Endothelial cell of umbilical vein (primary cell): ENCODE results near the gene MBD2. TPM values are rescaled to one million over a fixed set of nuclear protein-coding genes. Genes with fewer than 3 reads are reported as not detected.

Experiments
- BruUV-seq: library from RNA; stranded (reverse); fragments of 400-500 nt; replicated peaks from 2 replicates; lab custom pipeline; 2021; lab: Mats Ljungman, UMichigan
- CTCF ChIA-PET: fragments of 300-600, 350-600 bp; sonication (Branson Sonifier 250); formaldehyde crosslinking; loops from one replicate; lab custom pipeline; 2021; ENCODE audit warnings: antibody characterized with exemption, inconsistent platforms; lab: Charles Lee
- POLR2A ChIA-PET: fragments of 300-600, 350-600 bp; sonication (Branson Sonifier 250); formaldehyde crosslinking; loops from one replicate; lab custom pipeline; 2021; ENCODE audit warnings: antibody characterized with exemption, inconsistent platforms; lab: Charles Lee
- DNase-seq: peaks from one replicate; pipeline ENCODE4 v3.0.0-alpha.2; 2011; ENCODE audit warnings: low read depth, low spot score
- FAIRE-seq: peaks from 2 replicates; lab custom pipeline; 2011; peaks lifted over from hg19 to GRCh38; lab: Jason Lieb, UNC
- H2AFZ ChIP-seq: 2 replicates; pipeline ENCODE4 v1.6.0; 2012; ENCODE audit warnings: low read depth, low read length, control low read depth, inconsistent platforms
- H3K27ac ChIP-seq: 2 replicates; pipeline ENCODE4 v1.5.1; 2011; ENCODE audit warnings: low read depth, mild to moderate bottlenecking, control low read depth, low read length, moderate library complexity; ENCODE audit not compliant: insufficient read depth
- H3K27me3 ChIP-seq, 2 experiments: 2 replicates each; pipeline versions ENCODE4 v1.6.0 to v1.6.1; 2011; ENCODE audit warnings: low read length in 2 of 2, mixed read lengths in 1 of 2; ENCODE audit not compliant: control insufficient read depth in 2 of 2, insufficient read depth in 2 of 2
- H3K36me3 ChIP-seq, 2 experiments: 2 replicates in 1 of 2; 3 replicates in 1 of 2; pipeline ENCODE4 v1.5.1; 2011; ENCODE audit warnings: low read length in 2 of 2, mild to moderate bottlenecking in 1 of 2, moderate library complexity in 1 of 2; ENCODE audit not compliant: control insufficient read depth in 2 of 2, insufficient read depth in 2 of 2; ENCODE audit errors: extremely low read depth in 1 of 2
- H3K4me1 ChIP-seq: 3 replicates; pipeline ENCODE4 v1.5.1; 2011; ENCODE audit warnings: mild to moderate bottlenecking, low read length; ENCODE audit not compliant: control insufficient read depth, insufficient read depth; ENCODE audit errors: extremely low read depth
- H3K4me2 ChIP-seq: 2 replicates; pipeline ENCODE4 v1.6.1; 2011; ENCODE audit warnings: low read length, control low read depth, mixed read lengths; ENCODE audit not compliant: insufficient read depth
- H3K4me3 ChIP-seq, 3 experiments: fragments of 200-600 bp in 1 of 3; sonication (generic), shearing (Covaris generic) in 1 of 3; replicated peaks in 1 of 3; 2 replicates each; pipeline ENCODE4 v1.5.1; 2011 to 2016; ENCODE audit warnings: control low read depth in 3 of 3, low read length in 3 of 3, mild to moderate bottlenecking in 2 of 3, inconsistent platforms in 1 of 3, low read depth in 1 of 3, moderate library complexity in 1 of 3; ENCODE audit not compliant: insufficient read depth in 1 of 3
- H3K79me2 ChIP-seq: 2 replicates; pipeline ENCODE4 v1.6.0; 2012; ENCODE audit warnings: low read length, inconsistent platforms; ENCODE audit not compliant: control insufficient read depth, insufficient read depth
- H3K9ac ChIP-seq: replicated peaks from 2 replicates; pipeline ENCODE3; 2011; ENCODE audit warnings: low read length, control low read depth; ENCODE audit not compliant: insufficient read depth; ENCODE audit errors: extremely low read depth
- H3K9me1 ChIP-seq: replicated peaks from 3 replicates; pipeline ENCODE4 v1.6.0; 2011; ENCODE audit warnings: mild to moderate bottlenecking, low read length; ENCODE audit not compliant: control insufficient read depth, insufficient read depth; ENCODE audit errors: extremely low read depth
- H3K9me3 ChIP-seq: replicated peaks from 2 replicates; pipeline ENCODE4 v1.5.1; 2012; ENCODE audit warnings: low read length, inconsistent platforms; ENCODE audit not compliant: control insufficient read depth, insufficient read depth
- H4K20me1 ChIP-seq: replicated peaks from 2 replicates; pipeline ENCODE3; 2011; ENCODE audit warnings: mild to moderate bottlenecking, low read length; ENCODE audit not compliant: control insufficient read depth, insufficient read depth; ENCODE audit errors: extremely low read depth
- EZH2 ChIP-seq: IDR thresholded peaks from 2 replicates; pipeline ENCODE4 v1.6.1; 2012; ENCODE audit warnings: borderline replicate concordance, low read depth, mild to moderate bottlenecking, moderate library complexity, low read length, inconsistent platforms; ENCODE audit not compliant: severe bottlenecking
- FOS ChIP-seq: IDR thresholded peaks from 2 replicates; pipeline ENCODE4 v1.6.1; 2011; ENCODE audit warnings: mild to moderate bottlenecking, low read length, moderate library complexity, borderline replicate concordance; ENCODE audit not compliant: insufficient read depth
- GATA2 ChIP-seq: IDR thresholded peaks from 2 replicates; pipeline ENCODE4 v1.7.0; 2011; ENCODE audit warnings: low read depth, mild to moderate bottlenecking, moderate library complexity, mixed read lengths, low read length; ENCODE audit not compliant: insufficient read length, insufficient read depth
- JUN ChIP-seq: IDR thresholded peaks from 2 replicates; pipeline ENCODE4 v1.6.1; 2011; ENCODE audit warnings: borderline replicate concordance, low read depth; ENCODE audit not compliant: insufficient read length, insufficient read depth
- MYC ChIP-seq: IDR thresholded peaks from one replicate; pipeline ENCODE4 v1.6.1; 2011; ENCODE audit warnings: mild to moderate bottlenecking, low read depth, low read length
- POLR2A ChIP-seq: IDR thresholded peaks from 2 replicates; pipeline ENCODE4 v1.6.1; 2012; ENCODE audit warnings: low read depth, mild to moderate bottlenecking, control low read depth, low read length
- POLR2AphosphoS5 ChIP-seq: IDR thresholded peaks from 2 replicates; pipeline ENCODE4 v1.6.1; 2012; ENCODE audit warnings: low read depth, mild to moderate bottlenecking, control low read depth, low read length, moderate library complexity; ENCODE audit not compliant: insufficient read depth
- dilution Hi-C: fragments of 300-500 bp; cut with MboI; formaldehyde crosslinking; loops from one replicate; pipeline ENCODE4 v1.15.0; 2019; ENCODE audit warnings: low sequenced_read_pairs; ENCODE audit not compliant: extremely low pct_ligation_motif_present
- intact Hi-C: fragments of 100-400 bp; cut with micrococcal nuclease; formaldehyde crosslinking; loops from one replicate; pipeline ENCODE4 v1.10.0; 2022
- polyA plus RNA-seq, 4 experiments: library from polyadenylated mRNA; depleted of rRNA in 3 of 4; stranded (reverse) in 3 of 4; unstranded in 1 of 4; fragments of >200 nt; gene quantifications; 2 replicates each; pipeline versions ENCODE4 v1.2.1 to v1.2.3, GENCODE V29; 2011 to 2012; ENCODE audit warnings: missing spikeins in 1 of 4
- total RNA-seq: library from RNA; stranded (reverse); gene quantifications from 2 replicates; pipeline ENCODE4 v1.2.3, GENCODE V29; 2021
- TF ChIP-seq, protein P1 (sequence below): IDR thresholded peaks from 2 replicates; pipeline ENCODE4 v1.6.1; 2011; ENCODE audit not compliant: insufficient read depth, insufficient read length
- TF ChIP-seq, protein P2 (sequence below), 2 donors: IDR thresholded peaks; 1 replicate in 1 of 2; 2 replicates in 1 of 2; pipeline ENCODE4 v1.5.1; 2011; ENCODE audit warnings: low read length in 2 of 2, mild to moderate bottlenecking in 2 of 2, moderate library complexity in 2 of 2, control low read depth in 1 of 2, inconsistent platforms in 1 of 2, low read depth in 1 of 2; ENCODE audit not compliant: insufficient read depth in 1 of 2; ENCODE audit errors: extremely low read depth in 1 of 2

The MBD2 gene
- total and polyA plus RNA-seq, 2 donors (not counting 3 experiments of a cell fraction or from before 2014, with no cell fraction given), result 86.8 to 110 TPM

DNA sequence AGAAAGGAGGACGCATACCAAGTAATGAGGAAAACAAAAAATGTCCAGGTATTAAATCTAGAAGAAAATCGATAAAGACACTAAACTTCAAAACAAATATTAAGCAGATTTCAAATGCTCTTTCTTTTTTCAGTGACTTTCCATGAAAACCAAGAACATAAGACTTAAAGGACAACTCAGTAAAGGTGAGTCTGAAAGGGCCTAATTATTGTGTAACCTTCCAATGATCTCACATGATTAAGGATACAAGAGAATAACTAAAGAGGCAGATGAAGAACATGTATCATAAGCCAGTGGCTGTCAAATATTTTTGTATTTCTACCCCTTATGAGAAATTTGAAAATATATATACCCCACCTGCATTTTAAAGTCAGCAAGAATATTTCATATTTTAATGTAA, 30.7 kb downstream of the MBD2 start:
- H3K4me3 ChIP-seq, result no peak overlapping the region
- dilution Hi-C loops, result no loop called here
- FAIRE-seq (no peak), DNase-seq (no peak)
- no peak overlapping the region for H2AFZ ChIP-seq
- no peak overlapping the region for H3K9ac ChIP-seq
- H3K79me2 ChIP-seq, result peaks cover 74% of the 10 kb centered on the region
- no peaks in the 10 kb centered on the region for H3K4me1 ChIP-seq
- TF ChIP-seq POLR2A (no peak), GATA2 (no peak), MYC (no peak), FOS (no peak), JUN (no peak), POLR2AphosphoS5 (no peak), EZH2 (no peak)
- TF ChIP-seq, protein P1, sequence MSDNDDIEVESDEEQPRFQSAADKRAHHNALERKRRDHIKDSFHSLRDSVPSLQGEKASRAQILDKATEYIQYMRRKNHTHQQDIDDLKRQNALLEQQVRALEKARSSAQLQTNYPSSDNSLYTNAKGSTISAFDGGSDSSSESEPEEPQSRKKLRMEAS, result no peak
- TF ChIP-seq, protein P2, sequence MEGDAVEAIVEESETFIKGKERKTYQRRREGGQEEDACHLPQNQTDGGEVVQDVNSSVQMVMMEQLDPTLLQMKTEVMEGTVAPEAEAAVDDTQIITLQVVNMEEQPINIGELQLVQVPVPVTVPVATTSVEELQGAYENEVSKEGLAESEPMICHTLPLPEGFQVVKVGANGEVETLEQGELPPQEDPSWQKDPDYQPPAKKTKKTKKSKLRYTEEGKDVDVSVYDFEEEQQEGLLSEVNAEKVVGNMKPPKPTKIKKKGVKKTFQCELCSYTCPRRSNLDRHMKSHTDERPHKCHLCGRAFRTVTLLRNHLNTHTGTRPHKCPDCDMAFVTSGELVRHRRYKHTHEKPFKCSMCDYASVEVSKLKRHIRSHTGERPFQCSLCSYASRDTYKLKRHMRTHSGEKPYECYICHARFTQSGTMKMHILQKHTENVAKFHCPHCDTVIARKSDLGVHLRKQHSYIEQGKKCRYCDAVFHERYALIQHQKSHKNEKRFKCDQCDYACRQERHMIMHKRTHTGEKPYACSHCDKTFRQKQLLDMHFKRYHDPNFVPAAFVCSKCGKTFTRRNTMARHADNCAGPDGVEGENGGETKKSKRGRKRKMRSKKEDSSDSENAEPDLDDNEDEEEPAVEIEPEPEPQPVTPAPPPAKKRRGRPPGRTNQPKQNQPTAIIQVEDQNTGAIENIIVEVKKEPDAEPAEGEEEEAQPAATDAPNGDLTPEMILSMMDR (IDR thresholded peaks at IDR 0.05; ENCODE audit: extremely low read depth in 1 of 2, insufficient read depth in 1 of 2, low read depth in 1 of 2, low read length in 2 of 2), result no peak
- H3K4me2 ChIP-seq, result no peak overlapping the region
- H3K9me1 ChIP-seq, result peaks cover 3% of the 10 kb centered on the region
- H3K27ac ChIP-seq, result no peak overlapping the region
- CTCF ChIA-PET, result no interaction called here
- POLR2A ChIA-PET, result no interaction called here
- H3K36me3 ChIP-seq, result peaks cover 0 to 5% of the 10 kb centered on the region in 2 experiments
- no peaks in the 10 kb centered on the region for H3K27me3 ChIP-seq
- intact Hi-C loops, result loop anchor here (1.0 kb wide), 1 partner anchor 8 kb away; no protein-coding TSS in a partner anchor
- no peaks in the 10 kb centered on the region for H4K20me1 ChIP-seq
- no peaks in the 10 kb centered on the region for H3K9me3 ChIP-seq
- BruUV-seq, result no TSS peak
